Sigmoid colon (tissue), 4 donors: ENCODE results near the gene RNASEH1.

ENCODE experiments used
- EP300 ChIP-seq, 4 donors: sonication (generic); formaldehyde crosslinking; IDR thresholded peaks; one replicate each; pipeline ENCODE4 v1.6.1; 2017; ENCODE audit warnings: antibody characterized with exemption in 4 of 4
- POLR2A ChIP-seq, 2 donors: fragments of 450-650 bp; IDR thresholded peaks; one replicate each; pipeline ENCODE4 v1.6.1; 2016; ENCODE audit warnings: antibody characterized with exemption in 2 of 2, mild to moderate bottlenecking in 2 of 2, moderate library complexity in 2 of 2
- POLR2AphosphoS5 ChIP-seq, 4 donors: sonication (generic); formaldehyde crosslinking; IDR thresholded peaks; one replicate each; pipeline ENCODE4 v1.6.1; 2017; ENCODE audit warnings: antibody characterized with exemption in 4 of 4
- TF ChIP-seq, protein P1 (sequence below), 4 experiments: fragments of 450-650 bp in 3 of 4; fragments of 200-600 bp in 1 of 4; IDR thresholded peaks; one replicate each; pipeline ENCODE4 v1.5.1; 2016 to 2019; ENCODE audit warnings: antibody characterized with exemption in 4 of 4, mild to moderate bottlenecking in 3 of 4, moderate library complexity in 2 of 4

DNA sequence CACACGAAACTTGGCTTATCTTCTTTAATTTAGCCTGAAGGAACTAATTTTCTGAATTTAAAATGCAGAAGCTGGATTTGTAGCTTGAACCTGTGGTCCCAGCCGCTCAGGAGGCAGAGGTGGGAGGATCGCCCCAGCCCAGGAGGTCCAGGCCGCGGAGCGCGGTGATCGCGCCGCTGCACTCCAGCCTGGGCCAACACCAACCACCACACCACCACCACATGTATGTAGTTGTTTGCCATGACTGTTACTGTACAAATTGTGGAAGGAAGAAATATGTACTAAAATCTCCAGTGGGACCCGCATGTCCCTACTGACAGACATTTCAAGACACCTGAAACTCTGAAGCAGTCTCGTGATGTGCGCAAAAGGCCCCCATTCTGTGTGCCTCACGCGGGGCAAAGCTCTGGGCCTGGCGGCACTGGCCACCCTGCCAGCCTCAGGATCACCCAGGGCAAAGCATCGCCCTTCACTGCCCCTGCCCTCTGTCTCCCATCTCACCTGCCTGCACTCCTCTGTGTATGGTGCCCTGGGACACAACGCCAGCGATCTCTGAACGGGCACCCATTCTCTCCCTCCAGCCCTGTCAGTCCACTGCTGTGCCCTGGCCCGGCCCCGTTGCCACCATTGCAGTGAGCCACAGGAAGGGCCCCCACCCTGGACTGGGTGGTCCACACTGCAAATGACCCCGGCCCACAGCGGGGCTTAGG, 28.7 kb downstream of the RNASEH1 start:
- TF ChIP-seq, protein P1, sequence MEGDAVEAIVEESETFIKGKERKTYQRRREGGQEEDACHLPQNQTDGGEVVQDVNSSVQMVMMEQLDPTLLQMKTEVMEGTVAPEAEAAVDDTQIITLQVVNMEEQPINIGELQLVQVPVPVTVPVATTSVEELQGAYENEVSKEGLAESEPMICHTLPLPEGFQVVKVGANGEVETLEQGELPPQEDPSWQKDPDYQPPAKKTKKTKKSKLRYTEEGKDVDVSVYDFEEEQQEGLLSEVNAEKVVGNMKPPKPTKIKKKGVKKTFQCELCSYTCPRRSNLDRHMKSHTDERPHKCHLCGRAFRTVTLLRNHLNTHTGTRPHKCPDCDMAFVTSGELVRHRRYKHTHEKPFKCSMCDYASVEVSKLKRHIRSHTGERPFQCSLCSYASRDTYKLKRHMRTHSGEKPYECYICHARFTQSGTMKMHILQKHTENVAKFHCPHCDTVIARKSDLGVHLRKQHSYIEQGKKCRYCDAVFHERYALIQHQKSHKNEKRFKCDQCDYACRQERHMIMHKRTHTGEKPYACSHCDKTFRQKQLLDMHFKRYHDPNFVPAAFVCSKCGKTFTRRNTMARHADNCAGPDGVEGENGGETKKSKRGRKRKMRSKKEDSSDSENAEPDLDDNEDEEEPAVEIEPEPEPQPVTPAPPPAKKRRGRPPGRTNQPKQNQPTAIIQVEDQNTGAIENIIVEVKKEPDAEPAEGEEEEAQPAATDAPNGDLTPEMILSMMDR (IDR thresholded peaks at IDR 0.05), result no peak
- TF ChIP-seq POLR2AphosphoS5 (IDR thresholded peaks at IDR 0.05) (no peak), POLR2A (IDR thresholded peaks at IDR 0.05) (no peak), EP300 (IDR thresholded peaks at IDR 0.05) (no peak)
